Pulmonary artery endothelial cell (primary cell): ENCODE data around the gene CHMP2A. TPM values are rescaled to one million over a fixed set of nuclear protein-coding genes. Genes with fewer than 3 reads are reported as not detected.
A peak's percentile ranks its signal among the peaks of the same experiment; 100 is the strongest.
"Not testable (repeated sequence)": the region's sequence is repeated elsewhere in the genome, so short reads cannot be mapped to it uniquely, and the experiment has no call there.

Experiments used
- DNase-seq: peaks from one replicate; pipeline ENCODE4 v3.0.0-alpha.2; 2011; ENCODE audit warnings: low read depth, low spot score
- total RNA-seq: library from RNA; depleted of rRNA; stranded (reverse); fragments of >200 nt; gene quantifications from 2 replicates; pipeline ENCODE4 v1.2.3, GENCODE V29; 2014

CHMP2A gene
- total RNA-seq, 1 donor from 2014 or later, result 145 TPM

GRCh38 chr19:58539169-58539559 lies 15.7 kb downstream of the CHMP2A start:
- DNase-seq, result not testable (repeated sequence)

GRCh38 chr19:58538257-58539168 lies 16.4 kb downstream of the CHMP2A start:
- peak; percentile 15 for DNase-seq

- DNase-seq, result no peak
These were observed 17.8 kb downstream of the CHMP2A start for GRCh38 chr19:58536852-58537798.

- DNase-seq, result no peak
These were observed 19.0 kb downstream of the CHMP2A start for GRCh38 chr19:58535857-58536256.

GRCh38 chr19:58531034-58531840 lies 23.7 kb downstream of the CHMP2A start:
- DNase-seq, result no peak

GRCh38 chr19:58529405-58529804 lies 25.5 kb downstream of the CHMP2A start:
- DNase-seq, result no peak

GRCh38 chr19:58522709-58523108 lies 32.2 kb downstream of the CHMP2A start:
- DNase-seq, result no peak

- no peak for DNase-seq
These were observed 33.3 kb downstream of the CHMP2A start for GRCh38 chr19:58521651-58522050.

- DNase-seq, result no peak
These were observed 34.7 kb downstream of the CHMP2A start for GRCh38 chr19:58520257-58520599.

- peak; percentile 82 for DNase-seq
These were observed 35.3 kb downstream of the CHMP2A start, which contains the start of gene ZBTB45 for GRCh38 chr19:58519355-58520256. Gene ZBTB45 (minus strand): TSS chr19:58519810. CDS start chr19:58517673, 2,137 bp downstream.

GRCh38 chr19:58519087-58519354 lies 35.9 kb downstream of the CHMP2A start:
- peak; percentile 58 for DNase-seq

- no peak for DNase-seq
These were observed 36.4 kb downstream of the CHMP2A start for GRCh38 chr19:58518256-58519086.

GRCh38 chr19:58516964-58517833 lies 37.7 kb downstream of the CHMP2A start:
- no peak for DNase-seq

- no peak for DNase-seq
These were observed 38.6 kb downstream of the CHMP2A start for GRCh38 chr19:58516246-58516836.

GRCh38 chr19:58515259-58515658 lies 39.6 kb downstream of the CHMP2A start:
- DNase-seq, result no peak

- no peak for DNase-seq
These were observed 40.3 kb downstream of the CHMP2A start for GRCh38 chr19:58514564-58515022.

GRCh38 chr19:58513694-58514563 lies 41.0 kb downstream of the CHMP2A start:
- DNase-seq, result peak; percentile 56
